Hepatocyte (in vitro differentiated cells): ENCODE measurements around the gene TMEM273. TPM values are rescaled to one million over a fixed set of nuclear protein-coding genes. Genes with fewer than 3 reads are reported as not detected.

Source experiments
- DNase-seq: peaks from one replicate; pipeline ENCODE4 v3.0.0-alpha.2; 2016; ENCODE audit warnings: low spot score
- H2AFZ ChIP-seq: fragments of 200-600 bp; sonication (generic); 2 replicates; pipeline ENCODE4 v1.6.0; 2016; ENCODE audit warnings: antibody characterized with exemption, mild to moderate bottlenecking
- H3K27ac ChIP-seq: fragments of 200-600 bp; sonication (generic); 2 replicates; pipeline ENCODE4 v1.5.1; 2016; ENCODE audit warnings: mild to moderate bottlenecking
- H3K27me3 ChIP-seq: fragments of 200-600 bp; sonication (generic); 2 replicates; pipeline ENCODE4 v1.6.1; 2016
- H3K36me3 ChIP-seq: fragments of 200-600 bp; sonication (generic); replicated peaks from 2 replicates; pipeline ENCODE4 v1.5.1; 2016; ENCODE audit warnings: low read depth; ENCODE audit not compliant: insufficient read depth
- H3K4me1 ChIP-seq: fragments of 200-600 bp; sonication (generic); 2 replicates; pipeline ENCODE4 v1.5.1; 2016; ENCODE audit warnings: mild to moderate bottlenecking, moderate library complexity; ENCODE audit not compliant: insufficient read depth
- H3K4me2 ChIP-seq: fragments of 200-600 bp; sonication (generic); 2 replicates; pipeline ENCODE4 v1.6.0; 2016
- H3K4me3 ChIP-seq: fragments of 200-600 bp; sonication (generic); 2 replicates; pipeline ENCODE4 v1.5.1; 2016; ENCODE audit warnings: mild to moderate bottlenecking
- H3K79me2 ChIP-seq: fragments of 200-600 bp; sonication (generic); 2 replicates; pipeline ENCODE4 v1.6.0; 2017; ENCODE audit warnings: mild to moderate bottlenecking
- H3K9me2 ChIP-seq: fragments of 200-600 bp; sonication (generic); replicated peaks from 2 replicates; pipeline ENCODE4 v1.6.0; 2017; ENCODE audit warnings: mild to moderate bottlenecking; ENCODE audit not compliant: insufficient read depth
- H3K9me3 ChIP-seq: fragments of 200-600 bp; sonication (generic); 2 replicates; pipeline ENCODE4 v1.5.1; 2016; ENCODE audit warnings: low read depth, mild to moderate bottlenecking
- H4K20me1 ChIP-seq: fragments of 200-600 bp; sonication (generic); 2 replicates; pipeline ENCODE4 v1.6.0; 2016; ENCODE audit warnings: mild to moderate bottlenecking; ENCODE audit not compliant: insufficient read depth, poor library complexity, severe bottlenecking
- CTCF ChIP-seq: fragments of 200-600 bp; sonication (generic); IDR thresholded peaks from 2 replicates; pipeline ENCODE4 v1.5.1; 2016; ENCODE audit warnings: antibody characterized with exemption, mild to moderate bottlenecking; ENCODE audit not compliant: poor library complexity
- EZH2 ChIP-seq: fragments of 200-600 bp; sonication (generic); IDR thresholded peaks from 2 replicates; pipeline ENCODE4 v1.6.1; 2016; ENCODE audit warnings: antibody characterized with exemption, mild to moderate bottlenecking, borderline replicate concordance
- EZH2phosphoT487 ChIP-seq: fragments of 200-600 bp; sonication (generic); IDR thresholded peaks from one replicate; pipeline ENCODE4 v1.6.1; 2018; ENCODE audit warnings: antibody characterized with exemption, mild to moderate bottlenecking, low read depth, moderate library complexity; ENCODE audit not compliant: unreplicated experiment, severe bottlenecking
- WGBS: methylation state at CpG from one replicate; pipeline ENCODE4 v1.1.6; 2016; ENCODE audit warnings: low lambda C conversion rate; ENCODE audit errors: missing lambda C conversion rate; 5-methylcytosine and 5-hydroxymethylcytosine counted together
- polyA plus RNA-seq: library from polyadenylated mRNA; unstranded; fragments of >200 nt; fragmentation: Nextera tagmentation; extraction: Ambion mirVana; gene quantifications from 2 replicates; pipeline ENCODE4 v1.2.1, GENCODE V29; 2016
- total RNA-seq: library from RNA; depleted of rRNA; stranded (reverse); fragments of >200 nt; gene quantifications from 2 replicates; pipeline ENCODE4 v1.2.3, GENCODE V29; 2014

Gene TMEM273
- total and polyA plus RNA-seq, 2 experiments from 2014 or later: 0.27 TPM; not detected in 1

- DNase-seq: no peak
- no peaks in the 10 kb centered on the region for H3K79me2 ChIP-seq
- no peaks in the 10 kb centered on the region for H3K4me1 ChIP-seq
- no peak overlapping the region for H3K4me2 ChIP-seq
- H3K9me3 ChIP-seq: no peaks in the 10 kb centered on the region
- 81% methylated on average over 5 of the region's 5 CpGs for WGBS
- H4K20me1 ChIP-seq: no peaks in the 10 kb centered on the region
- H3K4me3 ChIP-seq: no peak overlapping the region
- no peak overlapping the region for H3K27ac ChIP-seq
- no peak overlapping the region for H2AFZ ChIP-seq
- TF ChIP-seq EZH2phosphoT487 (no peak), CTCF (no peak), EZH2 (no peak)
- H3K9me2 ChIP-seq: no peaks in the 10 kb centered on the region
- no peaks in the 10 kb centered on the region for H3K36me3 ChIP-seq
- H3K27me3 ChIP-seq: peaks cover 11% of the 10 kb centered on the region
Observed at GRCh38 chr10:49183596-49184542, 4.3 kb downstream of the TMEM273 start.

- Histone ChIP-seq H4K20me1 (no peaks in the 10 kb centered on the region), H2AFZ (no peak overlapping the region), H3K4me3 (no peak overlapping the region), H3K27me3 (peaks cover 11% of the 10 kb centered on the region), H3K4me1 (no peaks in the 10 kb centered on the region), H3K4me2 (no peak overlapping the region), H3K79me2 (no peaks in the 10 kb centered on the region), H3K36me3 (no peaks in the 10 kb centered on the region), H3K9me2 (no peaks in the 10 kb centered on the region), H3K27ac (no peak overlapping the region), H3K9me3 (no peaks in the 10 kb centered on the region)
- TF ChIP-seq EZH2 (no peak), CTCF (no peak), EZH2phosphoT487 (no peak)
- WGBS: 86% methylated on average over 4 of the region's 4 CpGs
- DNase-seq: no peak
Observed at GRCh38 chr10:49182776-49183175, 5.4 kb downstream of the TMEM273 start.

GRCh38 chr10:49180444-49180860, 7.7 kb downstream of the TMEM273 start:
- H4K20me1 ChIP-seq: no peaks in the 10 kb centered on the region
- H2AFZ ChIP-seq: no peak overlapping the region
- no peaks in the 10 kb centered on the region for H3K4me1 ChIP-seq
- no peak overlapping the region for H3K27ac ChIP-seq
- H3K79me2 ChIP-seq: no peaks in the 10 kb centered on the region
- H3K9me2 ChIP-seq: no peaks in the 10 kb centered on the region
- no peak overlapping the region for H3K4me2 ChIP-seq
- 44% methylated on average over 3 of the region's 3 CpGs for WGBS
- no peak for TF ChIP-seq EZH2
- no peak for TF ChIP-seq CTCF
- TF ChIP-seq EZH2phosphoT487: no peak
- H3K4me3 ChIP-seq: no peak overlapping the region
- H3K9me3 ChIP-seq: no peaks in the 10 kb centered on the region
- H3K36me3 ChIP-seq: no peaks in the 10 kb centered on the region
- no peak for DNase-seq
- peaks cover 11% of the 10 kb centered on the region for H3K27me3 ChIP-seq
